PC-9 (cell line): ENCODE data around the gene ZNF264. TPM values are rescaled to one million over a fixed set of nuclear protein-coding genes. Genes with fewer than 3 reads are reported as not detected.

Experiments
- BruUV-seq: library from RNA; stranded (reverse); fragments of 400-500 nt; replicated peaks from 2 replicates; lab custom pipeline; 2021; lab: Mats Ljungman, UMichigan
- CTCF ChIA-PET: fragments of 300-600 bp; sonication (Branson Sonifier 250); formaldehyde crosslinking; loops from one replicate; lab custom pipeline; 2022; ENCODE audit warnings: antibody characterized with exemption; lab: Charles Lee
- POLR2A ChIA-PET: fragments of 300-600 bp; sonication (Branson Sonifier 250); formaldehyde crosslinking; loops from one replicate; lab custom pipeline; 2022; ENCODE audit warnings: antibody characterized with exemption; ENCODE audit not compliant: unreplicated experiment; lab: Charles Lee
- DNase-seq, 2 experiments: peaks; one replicate each; pipeline versions ENCODE4 v3.0.0 to v3.0.0-alpha.2; 2015 to 2022; ENCODE audit warnings: mixed read lengths in 1 of 2
- H2AFZ ChIP-seq: fragments of 200-600 bp; sonication (generic); 2 replicates; pipeline ENCODE4 v1.8.1; 2017; ENCODE audit warnings: antibody characterized with exemption
- H3F3A ChIP-seq: fragments of 200-600 bp; sonication (generic); 2 replicates; pipeline ENCODE4 v1.8.1; 2017; ENCODE audit warnings: antibody characterized with exemption, mild to moderate bottlenecking, low read depth; ENCODE audit not compliant: insufficient read depth
- H3K27ac ChIP-seq: fragments of 200-600 bp; sonication (generic); 2 replicates; pipeline ENCODE4 v1.6.1; 2016; ENCODE audit warnings: mixed run types
- H3K27me3 ChIP-seq: fragments of 200-600 bp; sonication (generic); 2 replicates; pipeline ENCODE4 v1.6.1; 2016; ENCODE audit warnings: low read depth, mixed run types; ENCODE audit not compliant: insufficient read depth
- H3K36me3 ChIP-seq: fragments of 200-600 bp; sonication (generic); 2 replicates; pipeline ENCODE4 v1.6.1; 2016; ENCODE audit warnings: low read depth, mixed run types
- H3K4me1 ChIP-seq: fragments of 200-600 bp; sonication (generic); replicated peaks from 2 replicates; pipeline ENCODE4 v1.6.1; 2016; ENCODE audit warnings: mixed run types; ENCODE audit not compliant: insufficient read depth
- H3K4me2 ChIP-seq: fragments of 200-600 bp; sonication (generic); 2 replicates; pipeline ENCODE4 v1.6.1; 2017; ENCODE audit warnings: mixed run types
- H3K4me3 ChIP-seq: fragments of 200-600 bp; sonication (generic); 2 replicates; pipeline ENCODE4 v1.6.1; 2016; ENCODE audit warnings: mixed run types
- H3K79me2 ChIP-seq: fragments of 200-600 bp; sonication (generic); 2 replicates; pipeline ENCODE4 v1.6.1; 2017; ENCODE audit warnings: low read depth, mixed run types
- H3K9me2 ChIP-seq: fragments of 200-600 bp; sonication (generic); 2 replicates; pipeline ENCODE4 v1.8.1; 2017; ENCODE audit warnings: mild to moderate bottlenecking; ENCODE audit not compliant: insufficient read depth
- H3K9me3 ChIP-seq: fragments of 200-600 bp; sonication (generic); 2 replicates; pipeline ENCODE4 v1.8.1; 2016; ENCODE audit warnings: low read depth; ENCODE audit not compliant: insufficient read depth
- H4K20me1 ChIP-seq: fragments of 200-600 bp; sonication (generic); 2 replicates; pipeline ENCODE4 v1.8.1; 2017; ENCODE audit not compliant: insufficient read depth
- EZH2 ChIP-seq: fragments of 200-600 bp; sonication (generic); IDR thresholded peaks from 2 replicates; pipeline ENCODE4 v1.8.0; 2017; ENCODE audit warnings: antibody characterized with exemption, low read depth
- intact Hi-C: fragments of 100-400 bp; cut with micrococcal nuclease; formaldehyde crosslinking; loops from one replicate; pipeline ENCODE4 v1.10.0; 2022; ENCODE audit not compliant: unreplicated experiment
- total RNA-seq: library from RNA; stranded (reverse); gene quantifications from 2 replicates; pipeline ENCODE4 v1.2.3, GENCODE V29; 2021
- TF ChIP-seq, protein P1 (sequence below): fragments of 200-600 bp; sonication (generic); conservative IDR thresholded peaks from 2 replicates; pipeline ENCODE4 v1.6.1; 2017; ENCODE audit warnings: mixed run types, antibody characterized with exemption, mild to moderate bottlenecking, moderate library complexity

The ZNF264 gene
- total RNA-seq, 1 experiment from 2014 or later, result 30.6 TPM

DNA sequence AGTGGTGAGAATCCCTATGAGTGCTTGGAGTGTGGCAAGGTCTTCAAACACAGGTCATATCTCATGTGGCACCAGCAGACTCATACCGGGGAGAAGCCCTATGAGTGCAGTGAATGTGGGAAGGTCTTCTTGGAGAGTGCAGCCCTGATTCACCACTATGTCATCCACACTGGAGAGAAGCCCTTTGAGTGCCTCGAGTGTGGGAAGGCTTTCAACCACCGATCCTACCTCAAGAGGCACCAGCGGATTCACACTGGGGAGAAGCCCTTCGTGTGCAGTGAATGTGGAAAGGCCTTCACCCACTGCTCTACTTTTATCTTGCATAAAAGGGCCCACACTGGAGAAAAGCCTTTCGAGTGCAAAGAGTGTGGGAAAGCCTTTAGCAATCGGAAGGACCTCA, 20.8 kb downstream of the ZNF264 start:
- Histone ChIP-seq H3K4me2 (no peak overlapping the region), H3F3A (0 out of 2 replicates have a peak, but pooled peaks cover 5% of the 10 kb centered on the region), H3K79me2 (0 out of 2 replicates have a peak, but pooled peaks cover 4% of the 10 kb centered on the region), H2AFZ (no peak overlapping the region), H3K9me3 (no peaks in the 10 kb centered on the region), H4K20me1 (peaks cover 15% of the 10 kb centered on the region), H3K27me3 (no peaks in the 10 kb centered on the region), H3K9me2 (no peaks in the 10 kb centered on the region), H3K36me3 (peaks cover 43% of the 10 kb centered on the region), H3K27ac (no peak overlapping the region), H3K4me1 (no peaks in the 10 kb centered on the region), H3K4me3 (no peak overlapping the region)
- no peak for DNase-seq
- ChIA-PET POLR2A (no interaction called here), CTCF (no interaction called here)
- TF ChIP-seq, protein P1, sequence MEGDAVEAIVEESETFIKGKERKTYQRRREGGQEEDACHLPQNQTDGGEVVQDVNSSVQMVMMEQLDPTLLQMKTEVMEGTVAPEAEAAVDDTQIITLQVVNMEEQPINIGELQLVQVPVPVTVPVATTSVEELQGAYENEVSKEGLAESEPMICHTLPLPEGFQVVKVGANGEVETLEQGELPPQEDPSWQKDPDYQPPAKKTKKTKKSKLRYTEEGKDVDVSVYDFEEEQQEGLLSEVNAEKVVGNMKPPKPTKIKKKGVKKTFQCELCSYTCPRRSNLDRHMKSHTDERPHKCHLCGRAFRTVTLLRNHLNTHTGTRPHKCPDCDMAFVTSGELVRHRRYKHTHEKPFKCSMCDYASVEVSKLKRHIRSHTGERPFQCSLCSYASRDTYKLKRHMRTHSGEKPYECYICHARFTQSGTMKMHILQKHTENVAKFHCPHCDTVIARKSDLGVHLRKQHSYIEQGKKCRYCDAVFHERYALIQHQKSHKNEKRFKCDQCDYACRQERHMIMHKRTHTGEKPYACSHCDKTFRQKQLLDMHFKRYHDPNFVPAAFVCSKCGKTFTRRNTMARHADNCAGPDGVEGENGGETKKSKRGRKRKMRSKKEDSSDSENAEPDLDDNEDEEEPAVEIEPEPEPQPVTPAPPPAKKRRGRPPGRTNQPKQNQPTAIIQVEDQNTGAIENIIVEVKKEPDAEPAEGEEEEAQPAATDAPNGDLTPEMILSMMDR, result no peak
- TF ChIP-seq EZH2, result no peak
- intact Hi-C loops, result no loop called here
- no TSS peak for BruUV-seq

DNA sequence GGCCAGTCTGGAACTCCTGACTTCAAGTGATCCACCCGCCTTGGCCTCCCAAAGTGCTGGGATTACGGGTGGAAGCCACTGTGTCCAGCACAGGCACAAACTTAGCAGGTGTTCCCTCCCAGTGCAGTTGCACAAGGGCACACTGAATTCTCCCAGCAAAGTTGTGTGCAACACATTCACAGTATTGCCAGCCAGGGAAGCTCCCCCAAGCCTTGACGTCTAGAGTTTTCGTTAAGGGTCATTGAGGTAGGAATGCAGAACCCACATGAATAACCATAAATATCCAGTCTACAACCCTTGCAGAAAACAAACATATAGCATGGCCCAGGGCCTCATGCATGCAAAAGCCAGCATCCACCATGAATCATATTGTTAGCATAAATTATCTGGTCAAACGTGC, 36.2 kb downstream of the ZNF264 start:
- H3F3A ChIP-seq, result no peaks in the 10 kb centered on the region
- no peaks in the 10 kb centered on the region for H3K79me2 ChIP-seq
- DNase-seq, result no peak
- no peaks in the 10 kb centered on the region for H3K9me3 ChIP-seq
- H3K9me2 ChIP-seq, result no peaks in the 10 kb centered on the region
- H3K27me3 ChIP-seq, result no peaks in the 10 kb centered on the region
- H3K4me3 ChIP-seq, result no peak overlapping the region
- ChIA-PET CTCF (no interaction called here), POLR2A (no interaction called here)
- H3K4me1 ChIP-seq, result no peaks in the 10 kb centered on the region
- TF ChIP-seq EZH2, result no peak
- TF ChIP-seq, protein P1, result no peak
- intact Hi-C loops, result no loop called here
- no TSS peak for BruUV-seq
- no peaks in the 10 kb centered on the region for H4K20me1 ChIP-seq
- H3K4me2 ChIP-seq, result no peak overlapping the region
- H3K27ac ChIP-seq, result no peak overlapping the region
- no peaks in the 10 kb centered on the region for H3K36me3 ChIP-seq
- H2AFZ ChIP-seq, result no peak overlapping the region

DNA sequence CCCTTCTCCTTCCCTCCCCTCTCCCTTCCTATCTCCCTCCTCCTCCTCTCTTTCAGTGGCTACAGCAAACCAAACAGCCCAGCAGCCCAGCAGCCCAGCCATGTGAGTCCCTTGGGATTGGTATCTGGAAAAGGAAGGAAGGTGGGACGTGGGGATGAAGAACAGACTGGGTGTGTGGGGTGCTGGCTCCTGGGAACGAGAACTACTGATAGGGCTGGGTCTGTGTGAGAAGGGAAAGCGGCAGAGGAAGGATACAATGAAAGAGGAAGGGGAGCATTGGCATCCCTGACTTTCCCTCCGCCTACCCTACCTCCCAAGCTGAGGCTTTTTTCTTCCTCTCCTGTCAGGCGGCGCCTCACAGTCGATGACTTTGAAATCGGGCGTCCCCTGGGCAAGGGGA, 40.4 kb downstream of the ZNF264 start:
- no peaks in the 10 kb centered on the region for H3K79me2 ChIP-seq
- H3K27ac ChIP-seq, result no peak overlapping the region
- H3K4me2 ChIP-seq, result no peak overlapping the region
- H2AFZ ChIP-seq, result no peak overlapping the region
- no peaks in the 10 kb centered on the region for H3K36me3 ChIP-seq
- no peaks in the 10 kb centered on the region for H3K9me2 ChIP-seq
- ChIA-PET CTCF (no interaction called here), POLR2A (no interaction called here)
- TF ChIP-seq, protein P1, result no peak
- no peak for TF ChIP-seq EZH2
- no peaks in the 10 kb centered on the region for H3F3A ChIP-seq
- intact Hi-C loops, result no loop called here
- H4K20me1 ChIP-seq, result no peaks in the 10 kb centered on the region
- no peak for DNase-seq
- H3K4me1 ChIP-seq, result no peaks in the 10 kb centered on the region
- H3K4me3 ChIP-seq, result no peak overlapping the region
- no peaks in the 10 kb centered on the region for H3K9me3 ChIP-seq
- no peaks in the 10 kb centered on the region for H3K27me3 ChIP-seq
- BruUV-seq, result no TSS peak
